Measurements from ENCODE around the gene GLG1.

Gene GLG1

DNA sequence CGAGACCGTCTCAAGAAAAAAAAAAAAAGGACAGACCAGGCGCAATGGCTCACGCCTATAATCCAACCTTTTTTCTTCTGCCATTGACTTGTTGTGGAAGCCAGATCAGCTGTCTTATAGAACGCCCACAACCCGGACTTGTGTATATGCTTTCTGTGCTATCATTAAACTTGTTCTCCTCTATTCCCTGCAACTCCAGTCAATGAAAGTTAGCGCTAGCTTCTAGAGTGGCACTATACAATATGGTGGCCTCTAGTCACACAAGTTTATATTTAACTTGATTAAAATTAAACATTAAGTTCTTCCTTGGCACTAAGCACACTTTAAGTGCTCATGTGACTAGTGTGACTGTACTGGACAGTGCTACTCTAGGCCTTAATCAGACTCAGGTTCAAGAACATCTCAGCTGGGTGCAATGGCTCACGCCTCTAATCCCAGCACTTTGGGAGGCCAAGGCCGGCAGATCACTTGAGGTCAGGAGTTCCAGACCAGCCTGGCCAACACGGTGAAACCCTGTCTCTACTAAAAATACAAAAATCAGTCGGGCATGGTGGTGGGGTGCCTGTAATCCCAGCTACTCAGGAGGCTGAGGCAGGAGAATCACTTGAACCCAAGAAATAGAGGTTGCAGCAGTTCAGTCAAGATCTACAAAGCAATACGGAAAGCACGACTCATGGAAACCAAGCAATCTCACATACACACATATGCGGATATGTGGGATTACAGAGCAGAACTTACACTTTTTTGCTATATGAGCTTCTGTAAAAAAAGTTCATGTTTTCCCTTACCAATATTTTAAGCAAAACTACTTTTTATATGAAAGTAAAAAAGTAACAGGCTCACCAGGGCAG is 18.8 kb upstream of the GLG1 start:
- FAIRE-seq: no peak
- TF ChIP-seq POLR2A (IDR thresholded peaks at IDR 0.05; ENCODE audit: low read depth, low read length): no peak
- no peak for DNase-seq (ENCODE audit: insufficient read length, low spot score)

GRCh38 chr16:74623839-74624235 is 16.9 kb upstream of the GLG1 start:
- DNase-seq (ENCODE audit: insufficient read length, low spot score): no peak
- no peak for FAIRE-seq
- TF ChIP-seq POLR2A (IDR thresholded peaks at IDR 0.05; ENCODE audit: low read depth, low read length): no peak

GRCh38 chr16:74623214-74623838 is 16.4 kb upstream of the GLG1 start:
- TF ChIP-seq POLR2A (IDR thresholded peaks at IDR 0.05; ENCODE audit: low read depth, low read length): no peak
- FAIRE-seq: no peak
- DNase-seq (ENCODE audit: insufficient read length, low spot score): no peak

DNA sequence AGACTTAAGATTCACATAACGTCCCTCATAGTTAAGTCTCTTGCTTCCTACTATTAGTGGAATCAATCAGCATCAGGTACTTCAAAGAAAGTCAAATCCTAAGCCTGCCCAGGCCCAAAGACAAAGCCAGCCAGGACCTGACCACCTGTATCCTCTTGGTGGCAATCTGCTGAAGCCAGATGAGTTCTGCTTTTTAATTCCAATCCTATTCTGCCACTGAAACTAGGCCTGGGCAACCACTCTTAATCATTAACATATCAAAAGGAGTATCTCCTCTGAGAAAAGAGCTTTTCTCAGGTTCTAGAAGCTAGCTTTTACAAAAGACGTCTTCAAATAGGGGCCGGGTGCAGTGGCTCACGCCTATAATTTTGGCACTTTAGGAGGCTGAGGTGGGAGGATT is 15.1 kb upstream of the GLG1 start:
- TF ChIP-seq POLR2A (IDR thresholded peaks at IDR 0.05; ENCODE audit: low read depth, low read length): no peak
- FAIRE-seq: no peak
- DNase-seq (ENCODE audit: insufficient read length, low spot score): no peak

DNA sequence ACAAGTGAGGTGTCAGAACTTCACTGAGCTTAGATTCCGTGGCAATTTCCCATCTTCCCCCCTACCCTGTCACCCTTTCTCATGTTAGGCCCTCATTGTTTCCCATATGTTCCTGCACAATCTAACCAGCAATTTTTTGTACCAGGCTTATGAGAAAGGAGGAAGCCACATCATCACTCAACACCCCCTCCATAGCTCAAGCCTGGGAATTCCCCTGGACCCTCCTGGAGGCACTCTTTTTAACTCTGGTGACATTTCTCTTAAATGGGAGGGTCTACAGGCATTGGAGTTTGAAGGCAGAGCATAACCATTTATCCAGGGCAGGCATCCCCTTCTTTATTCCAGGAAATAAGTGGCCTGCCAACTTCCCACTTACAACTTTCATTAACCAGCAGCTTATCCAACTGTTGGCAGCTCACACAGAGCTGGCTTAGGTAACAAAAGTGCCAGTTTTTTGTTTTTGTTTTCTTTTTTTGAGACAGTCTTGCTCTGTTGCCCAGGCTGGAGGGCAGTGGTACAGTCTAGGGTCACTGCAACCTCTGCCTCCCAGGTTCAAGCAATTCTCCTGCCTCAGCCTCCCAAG is 10.4 kb upstream of the GLG1 start:
- TF ChIP-seq POLR2A (IDR thresholded peaks at IDR 0.05; ENCODE audit: low read depth, low read length): no peak
- DNase-seq (ENCODE audit: insufficient read length, low spot score) (no peak), FAIRE-seq (no peak)

GRCh38 chr16:74611721-74612120 is 4.8 kb upstream of the GLG1 start:
- no peak for TF ChIP-seq POLR2A (IDR thresholded peaks at IDR 0.05; ENCODE audit: low read depth, low read length)
- DNase-seq (ENCODE audit: insufficient read length, low spot score) (no peak), FAIRE-seq (no peak)

GRCh38 chr16:74608944-74609343 is 2.0 kb upstream of the GLG1 start:
- no peak for TF ChIP-seq POLR2A (IDR thresholded peaks at IDR 0.05; ENCODE audit: low read depth, low read length)
- DNase-seq (ENCODE audit: insufficient read length, low spot score): no peak
- no peak for FAIRE-seq

DNA sequence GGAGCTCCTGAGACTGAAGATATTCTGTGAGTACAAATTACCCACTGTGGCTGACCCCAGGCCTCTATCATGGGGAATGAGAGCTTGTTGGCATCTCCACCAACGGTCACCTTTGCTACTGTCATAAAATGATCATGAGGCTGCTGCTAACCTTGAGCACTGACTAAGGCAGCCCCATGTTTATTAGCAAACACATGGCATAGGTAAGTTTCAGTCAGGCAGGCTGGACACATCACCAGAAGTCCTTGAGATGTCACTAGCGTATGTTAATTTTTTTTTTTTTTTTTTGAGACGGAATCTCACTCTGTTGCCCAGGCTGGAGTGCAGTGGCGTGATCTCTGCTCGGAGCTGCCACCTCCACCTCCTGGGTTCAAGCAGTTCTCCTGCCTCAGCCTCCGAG is 1.5 kb upstream of the GLG1 start:
- no peak for DNase-seq (ENCODE audit: insufficient read length, low spot score)
- no peak for TF ChIP-seq POLR2A (IDR thresholded peaks at IDR 0.05; ENCODE audit: low read depth, low read length)
- no peak for FAIRE-seq

DNA sequence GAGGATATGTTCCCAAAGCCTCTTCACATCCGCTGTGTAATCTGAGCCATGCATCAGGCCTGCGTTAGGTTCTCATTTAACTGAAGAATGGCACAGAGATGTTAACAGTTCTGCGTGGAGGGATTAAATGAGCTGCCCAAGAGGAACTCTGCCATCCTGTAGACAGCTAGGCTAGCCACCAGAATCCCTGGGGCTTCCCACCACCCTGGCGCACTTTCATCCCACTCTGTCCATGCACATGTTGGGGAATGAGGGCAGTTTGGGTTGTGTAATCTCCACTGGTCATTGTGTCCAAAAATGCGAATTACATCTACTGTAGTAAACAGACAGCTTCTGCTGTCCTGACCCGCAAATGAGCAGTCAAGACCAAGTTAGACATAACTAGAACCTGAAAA is 1.0 kb upstream of the GLG1 start:
- DNase-seq (ENCODE audit: insufficient read length, low spot score) (no peak), FAIRE-seq (no peak)
- no peak for TF ChIP-seq POLR2A (IDR thresholded peaks at IDR 0.05; ENCODE audit: low read depth, low read length)

GRCh38 chr16:74607310-74607961 is 522 bp upstream of the GLG1 start:
- DNase-seq (ENCODE audit: insufficient read length, low spot score) (no peak), FAIRE-seq (no peak)
- TF ChIP-seq POLR2A (IDR thresholded peaks at IDR 0.05; ENCODE audit: low read depth, low read length): no peak

DNA sequence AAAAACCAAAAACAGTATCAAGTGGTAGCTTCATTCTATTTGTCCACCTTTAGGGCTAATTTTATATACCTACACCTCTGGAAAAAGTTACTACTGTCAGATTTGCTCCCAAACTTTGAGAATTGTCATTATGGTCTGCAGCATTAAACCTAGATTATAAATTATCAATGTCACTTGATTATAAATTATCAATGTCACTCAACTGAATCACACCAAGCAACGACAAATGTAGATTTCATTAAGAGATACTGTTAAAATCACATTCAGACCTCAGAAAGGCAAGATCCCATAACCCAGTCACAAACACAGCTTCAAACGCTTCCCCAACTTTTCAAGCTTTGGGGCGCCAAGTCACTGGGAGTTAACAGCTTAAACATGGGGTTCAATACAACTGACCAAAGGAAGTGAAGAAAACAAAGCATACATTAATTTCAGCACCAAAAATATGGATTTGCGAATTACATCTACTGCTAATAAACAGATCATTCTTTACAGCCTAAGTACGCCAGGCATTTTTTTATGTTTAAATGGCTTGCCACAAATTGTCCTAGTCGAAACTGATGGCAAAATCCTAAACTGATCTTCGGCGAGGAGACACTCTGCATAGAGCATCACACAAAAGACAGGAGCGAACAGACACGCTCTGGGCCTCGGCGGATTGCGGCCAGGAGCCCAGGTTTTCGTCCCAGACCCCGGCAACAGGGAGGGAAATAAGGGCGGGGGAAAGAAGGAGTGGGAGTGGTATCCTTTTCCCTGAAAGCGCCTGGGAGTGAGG is 981 bp downstream of the GLG1 start:
- TF ChIP-seq POLR2A (IDR thresholded peaks at IDR 0.05; ENCODE audit: low read depth, low read length): no peak
- no peak for FAIRE-seq
- no peak for DNase-seq (ENCODE audit: insufficient read length, low spot score)

GRCh38 chr16:74605332-74605731 is 1.6 kb downstream of the GLG1 start:
- no peak for DNase-seq (ENCODE audit: insufficient read length, low spot score)
- TF ChIP-seq POLR2A (IDR thresholded peaks at IDR 0.05; ENCODE audit: low read depth, low read length): no peak
- FAIRE-seq: no peak

GRCh38 chr16:74603848-74604247 is 3.1 kb downstream of the GLG1 start:
- DNase-seq (ENCODE audit: insufficient read length, low spot score) (no peak), FAIRE-seq (no peak)

More at GRCh38 chr16:74603848-74604247, 3.1 kb downstream of the GLG1 start:
- TF ChIP-seq POLR2A (IDR thresholded peaks at IDR 0.05; ENCODE audit: low read depth, low read length): no peak

Measured in H54 (cell line).